HEK293 (cell line): Measurements from ENCODE around the gene MUC15.

Experiments used
- CTCF ChIA-PET: fragments of 350-600 bp; formaldehyde crosslinking; extraction: SDS; loops from one replicate; lab custom pipeline; 2021; ENCODE audit warnings: antibody characterized with exemption; lab: Yijun Ruan, JAX
- POLR2A ChIA-PET: fragments of 300-600 bp; formaldehyde crosslinking; extraction: SDS; loops from one replicate; lab custom pipeline; 2020; ENCODE audit warnings: antibody characterized with exemption, inconsistent platforms; lab: Yijun Ruan, JAX
- H3K27ac ChIP-seq: fragments of 200-500 bp; sonication (Bioruptor generic); 2 replicates; pipeline ENCODE4 v1.5.1; 2014; ENCODE audit warnings: low read depth, low read length, control low read depth, inconsistent platforms; ENCODE audit errors: extremely low read depth
- H3K36me3 ChIP-seq, 2 experiments: fragments of 200-500 bp in 1 of 2; sonication (Bioruptor generic) in 1 of 2; 1 replicate in 1 of 2; 2 replicates in 1 of 2; pipeline ENCODE4 v1.5.1; 2014 to 2017; ENCODE audit warnings: inconsistent platforms in 2 of 2, low read length in 2 of 2; ENCODE audit not compliant: control insufficient read depth in 2 of 2, insufficient read depth in 1 of 2
- H3K4me1 ChIP-seq: fragments of 200-500 bp; sonication (Bioruptor generic); 2 replicates; pipeline ENCODE4 v1.5.1; 2014; ENCODE audit warnings: mild to moderate bottlenecking, low read length, inconsistent platforms; ENCODE audit not compliant: control insufficient read depth, insufficient read depth
- H3K4me3 ChIP-seq: 2 replicates; pipeline ENCODE4 v1.5.1; 2011; ENCODE audit warnings: low read depth, mild to moderate bottlenecking, control low read depth, low read length, moderate library complexity
- H3K9me3 ChIP-seq: fragments of 200-500 bp; sonication (Bioruptor generic); 2 replicates; pipeline ENCODE4 v1.5.1; 2014; ENCODE audit warnings: low read depth, low read length, inconsistent platforms; ENCODE audit not compliant: control insufficient read depth, insufficient read depth
- GLI4 ChIP-seq: fragments of 450-650 bp; formaldehyde crosslinking; IDR thresholded peaks from 2 replicates; pipeline ENCODE4 v1.5.1; 2016; ENCODE audit warnings: missing biosample characterization, missing genetic modification characterization
- GLIS1 ChIP-seq: fragments of 450-650 bp; formaldehyde crosslinking; IDR thresholded peaks from 2 replicates; pipeline ENCODE4 v1.5.1; 2016; ENCODE audit warnings: missing biosample characterization, missing genetic modification characterization
- HOXA7 ChIP-seq: sonication (generic); formaldehyde crosslinking; IDR thresholded peaks from 2 replicates; pipeline ENCODE4 v1.8.1; 2022; ENCODE audit warnings: missing genetic modification reagents, borderline replicate concordance
- KLF8 ChIP-seq: fragments of 450-650 bp; formaldehyde crosslinking; IDR thresholded peaks from 2 replicates; pipeline ENCODE4 v1.5.1; 2016; ENCODE audit warnings: missing biosample characterization, missing genetic modification characterization
- SETDB1 ChIP-seq: IDR thresholded peaks from one replicate; pipeline ENCODE4 v1.6.1; 2017; ENCODE audit warnings: mild to moderate bottlenecking, low read length, moderate library complexity, mixed read lengths; ENCODE audit not compliant: insufficient read length
- ZBTB7A ChIP-seq: fragments of 450-650 bp; formaldehyde crosslinking; IDR thresholded peaks from 2 replicates; pipeline ENCODE4 v1.5.1; 2016; ENCODE audit warnings: low read depth, missing biosample characterization, missing genetic modification characterization
- ZNF416 ChIP-seq: fragments of 450-650 bp; formaldehyde crosslinking; IDR thresholded peaks from 2 replicates; pipeline ENCODE4 v1.5.1; 2016; ENCODE audit warnings: missing biosample characterization, missing genetic modification characterization
- ZNF423 ChIP-seq: fragments of 450-650 bp; formaldehyde crosslinking; IDR thresholded peaks from 2 replicates; pipeline ENCODE4 v1.5.1; 2016; ENCODE audit warnings: missing biosample characterization, missing genetic modification characterization
- ZNF610 ChIP-seq: fragments of 450-650 bp; formaldehyde crosslinking; IDR thresholded peaks from 2 replicates; pipeline ENCODE4 v1.5.1; 2016; ENCODE audit warnings: missing biosample characterization, missing genetic modification characterization, borderline replicate concordance
- ZNF664 ChIP-seq: fragments of 450-650 bp; formaldehyde crosslinking; IDR thresholded peaks from 2 replicates; pipeline ENCODE4 v1.5.1; 2016; ENCODE audit warnings: missing biosample characterization, missing genetic modification characterization
- ZSCAN23 ChIP-seq: fragments of 450-650 bp; formaldehyde crosslinking; IDR thresholded peaks from 2 replicates; pipeline ENCODE4 v1.5.1; 2016; ENCODE audit warnings: missing biosample characterization, missing genetic modification characterization
- TF ChIP-seq, protein P1 (sequence below): sonication (generic); formaldehyde crosslinking; IDR thresholded peaks from 2 replicates; pipeline ENCODE4 v1.8.1; 2022; ENCODE audit warnings: mild to moderate bottlenecking, moderate library complexity, missing genetic modification reagents
- TF ChIP-seq, protein P2 (sequence below): fragments of 450-650 bp; formaldehyde crosslinking; IDR thresholded peaks from 2 replicates; pipeline ENCODE4 v1.5.1; 2016; ENCODE audit warnings: missing biosample characterization, missing genetic modification characterization, borderline replicate concordance
- TF ChIP-seq, protein P3 (sequence below): fragments of 450-650 bp; formaldehyde crosslinking; IDR thresholded peaks from 2 replicates; pipeline ENCODE4 v1.5.1; 2016; ENCODE audit warnings: missing biosample characterization, missing genetic modification characterization
- TF ChIP-seq, protein P4 (sequence below): fragments of 450-650 bp; formaldehyde crosslinking; IDR thresholded peaks from 2 replicates; pipeline ENCODE4 v1.5.1; 2017; ENCODE audit warnings: missing biosample characterization, missing genetic modification characterization

The MUC15 gene

DNA sequence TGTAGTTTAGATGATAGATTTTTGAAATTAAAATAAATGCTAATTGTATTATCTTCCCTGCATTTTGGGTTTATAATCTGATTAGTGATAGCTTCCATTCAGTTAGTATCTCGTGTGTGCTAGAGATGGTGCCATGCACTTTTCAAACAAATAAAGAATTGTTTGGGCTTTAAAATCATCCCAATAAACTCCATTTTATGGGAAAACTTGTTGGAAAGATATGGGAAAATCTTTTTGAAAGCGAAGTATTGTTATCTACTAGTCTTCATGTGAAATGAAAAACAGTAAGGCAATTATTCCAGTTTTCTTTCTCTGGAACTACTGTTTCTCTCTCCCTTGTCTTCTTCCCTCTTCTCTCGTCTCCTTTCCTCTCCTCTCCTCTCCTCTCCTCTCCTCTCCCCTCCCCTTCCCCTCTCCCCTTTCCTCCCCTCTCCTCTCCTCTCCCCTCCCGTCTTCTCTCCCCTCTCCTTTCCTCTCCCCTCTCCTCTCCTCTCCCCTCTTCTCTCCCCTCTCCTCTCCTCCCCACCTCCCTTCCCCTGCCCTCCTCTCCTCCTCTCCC is 27.9 kb upstream of the MUC15 start:
- CTCF ChIA-PET: no interaction called here
- Histone ChIP-seq H3K9me3 (no peaks in the 10 kb centered on the region), H3K36me3 (no peaks in the 10 kb centered on the region)
- no peak for TF ChIP-seq ZBTB7A (tag by site-specific recombination)
- TF ChIP-seq ZNF423: no peak
- no peak for TF ChIP-seq KLF8
- no peak for TF ChIP-seq SETDB1
- TF ChIP-seq, protein P1, sequence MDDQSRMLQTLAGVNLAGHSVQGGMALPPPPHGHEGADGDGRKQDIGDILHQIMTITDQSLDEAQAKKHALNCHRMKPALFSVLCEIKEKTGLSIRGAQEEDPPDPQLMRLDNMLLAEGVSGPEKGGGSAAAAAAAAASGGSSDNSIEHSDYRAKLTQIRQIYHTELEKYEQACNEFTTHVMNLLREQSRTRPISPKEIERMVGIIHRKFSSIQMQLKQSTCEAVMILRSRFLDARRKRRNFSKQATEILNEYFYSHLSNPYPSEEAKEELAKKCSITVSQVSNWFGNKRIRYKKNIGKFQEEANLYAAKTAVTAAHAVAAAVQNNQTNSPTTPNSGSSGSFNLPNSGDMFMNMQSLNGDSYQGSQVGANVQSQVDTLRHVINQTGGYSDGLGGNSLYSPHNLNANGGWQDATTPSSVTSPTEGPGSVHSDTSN (CRISPR knock-in tag): no peak
- TF ChIP-seq, all 188 proteins: peak for 0
- Histone ChIP-seq H3K4me3 (no peak overlapping the region), H3K4me1 (no peaks in the 10 kb centered on the region), H3K27ac (no peak overlapping the region)
- POLR2A ChIA-PET: no interaction called here

DNA sequence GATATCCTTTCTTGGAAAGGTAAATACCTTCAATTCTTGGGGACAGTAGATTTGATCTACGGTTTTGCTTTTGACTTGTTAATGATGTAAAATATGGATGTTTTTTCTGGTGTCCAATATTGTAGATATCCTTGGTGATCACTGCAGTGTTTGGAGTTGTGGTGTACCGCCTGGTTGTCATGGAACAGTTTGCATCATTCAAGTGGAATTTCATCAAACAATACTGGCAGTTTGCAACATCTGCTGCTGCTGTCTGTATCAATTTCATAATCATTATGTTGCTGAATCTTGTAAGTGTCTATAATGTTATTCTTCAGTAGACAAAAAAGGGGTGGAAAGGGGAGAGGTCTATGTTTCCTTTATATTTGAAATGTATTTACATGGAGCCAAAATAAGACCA is 27.4 kb upstream of the MUC15 start:
- no peaks in the 10 kb centered on the region for H3K36me3 ChIP-seq
- H3K9me3 ChIP-seq: no peaks in the 10 kb centered on the region
- no peak overlapping the region for H3K27ac ChIP-seq
- ChIA-PET POLR2A (no interaction called here), CTCF (no interaction called here)
- TF ChIP-seq GLI4 (tag by site-specific recombination) (no peak), GLIS1 (tag by site-specific recombination) (no peak), ZNF610 (tag by site-specific recombination) (no peak), ZNF416 (tag by site-specific recombination) (no peak), ZSCAN23 (tag by site-specific recombination) (no peak), HOXA7 (CRISPR knock-in tag) (no peak), ZNF664 (tag by site-specific recombination) (no peak)
- TF ChIP-seq, protein P2, sequence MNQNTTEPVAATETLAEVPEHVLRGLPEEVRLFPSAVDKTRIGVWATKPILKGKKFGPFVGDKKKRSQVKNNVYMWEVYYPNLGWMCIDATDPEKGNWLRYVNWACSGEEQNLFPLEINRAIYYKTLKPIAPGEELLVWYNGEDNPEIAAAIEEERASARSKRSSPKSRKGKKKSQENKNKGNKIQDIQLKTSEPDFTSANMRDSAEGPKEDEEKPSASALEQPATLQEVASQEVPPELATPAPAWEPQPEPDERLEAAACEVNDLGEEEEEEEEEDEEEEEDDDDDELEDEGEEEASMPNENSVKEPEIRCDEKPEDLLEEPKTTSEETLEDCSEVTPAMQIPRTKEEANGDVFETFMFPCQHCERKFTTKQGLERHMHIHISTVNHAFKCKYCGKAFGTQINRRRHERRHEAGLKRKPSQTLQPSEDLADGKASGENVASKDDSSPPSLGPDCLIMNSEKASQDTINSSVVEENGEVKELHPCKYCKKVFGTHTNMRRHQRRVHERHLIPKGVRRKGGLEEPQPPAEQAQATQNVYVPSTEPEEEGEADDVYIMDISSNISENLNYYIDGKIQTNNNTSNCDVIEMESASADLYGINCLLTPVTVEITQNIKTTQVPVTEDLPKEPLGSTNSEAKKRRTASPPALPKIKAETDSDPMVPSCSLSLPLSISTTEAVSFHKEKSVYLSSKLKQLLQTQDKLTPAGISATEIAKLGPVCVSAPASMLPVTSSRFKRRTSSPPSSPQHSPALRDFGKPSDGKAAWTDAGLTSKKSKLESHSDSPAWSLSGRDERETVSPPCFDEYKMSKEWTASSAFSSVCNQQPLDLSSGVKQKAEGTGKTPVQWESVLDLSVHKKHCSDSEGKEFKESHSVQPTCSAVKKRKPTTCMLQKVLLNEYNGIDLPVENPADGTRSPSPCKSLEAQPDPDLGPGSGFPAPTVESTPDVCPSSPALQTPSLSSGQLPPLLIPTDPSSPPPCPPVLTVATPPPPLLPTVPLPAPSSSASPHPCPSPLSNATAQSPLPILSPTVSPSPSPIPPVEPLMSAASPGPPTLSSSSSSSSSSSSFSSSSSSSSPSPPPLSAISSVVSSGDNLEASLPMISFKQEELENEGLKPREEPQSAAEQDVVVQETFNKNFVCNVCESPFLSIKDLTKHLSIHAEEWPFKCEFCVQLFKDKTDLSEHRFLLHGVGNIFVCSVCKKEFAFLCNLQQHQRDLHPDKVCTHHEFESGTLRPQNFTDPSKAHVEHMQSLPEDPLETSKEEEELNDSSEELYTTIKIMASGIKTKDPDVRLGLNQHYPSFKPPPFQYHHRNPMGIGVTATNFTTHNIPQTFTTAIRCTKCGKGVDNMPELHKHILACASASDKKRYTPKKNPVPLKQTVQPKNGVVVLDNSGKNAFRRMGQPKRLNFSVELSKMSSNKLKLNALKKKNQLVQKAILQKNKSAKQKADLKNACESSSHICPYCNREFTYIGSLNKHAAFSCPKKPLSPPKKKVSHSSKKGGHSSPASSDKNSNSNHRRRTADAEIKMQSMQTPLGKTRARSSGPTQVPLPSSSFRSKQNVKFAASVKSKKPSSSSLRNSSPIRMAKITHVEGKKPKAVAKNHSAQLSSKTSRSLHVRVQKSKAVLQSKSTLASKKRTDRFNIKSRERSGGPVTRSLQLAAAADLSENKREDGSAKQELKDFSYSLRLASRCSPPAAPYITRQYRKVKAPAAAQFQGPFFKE (tag by site-specific recombination): no peak
- TF ChIP-seq, protein P3, sequence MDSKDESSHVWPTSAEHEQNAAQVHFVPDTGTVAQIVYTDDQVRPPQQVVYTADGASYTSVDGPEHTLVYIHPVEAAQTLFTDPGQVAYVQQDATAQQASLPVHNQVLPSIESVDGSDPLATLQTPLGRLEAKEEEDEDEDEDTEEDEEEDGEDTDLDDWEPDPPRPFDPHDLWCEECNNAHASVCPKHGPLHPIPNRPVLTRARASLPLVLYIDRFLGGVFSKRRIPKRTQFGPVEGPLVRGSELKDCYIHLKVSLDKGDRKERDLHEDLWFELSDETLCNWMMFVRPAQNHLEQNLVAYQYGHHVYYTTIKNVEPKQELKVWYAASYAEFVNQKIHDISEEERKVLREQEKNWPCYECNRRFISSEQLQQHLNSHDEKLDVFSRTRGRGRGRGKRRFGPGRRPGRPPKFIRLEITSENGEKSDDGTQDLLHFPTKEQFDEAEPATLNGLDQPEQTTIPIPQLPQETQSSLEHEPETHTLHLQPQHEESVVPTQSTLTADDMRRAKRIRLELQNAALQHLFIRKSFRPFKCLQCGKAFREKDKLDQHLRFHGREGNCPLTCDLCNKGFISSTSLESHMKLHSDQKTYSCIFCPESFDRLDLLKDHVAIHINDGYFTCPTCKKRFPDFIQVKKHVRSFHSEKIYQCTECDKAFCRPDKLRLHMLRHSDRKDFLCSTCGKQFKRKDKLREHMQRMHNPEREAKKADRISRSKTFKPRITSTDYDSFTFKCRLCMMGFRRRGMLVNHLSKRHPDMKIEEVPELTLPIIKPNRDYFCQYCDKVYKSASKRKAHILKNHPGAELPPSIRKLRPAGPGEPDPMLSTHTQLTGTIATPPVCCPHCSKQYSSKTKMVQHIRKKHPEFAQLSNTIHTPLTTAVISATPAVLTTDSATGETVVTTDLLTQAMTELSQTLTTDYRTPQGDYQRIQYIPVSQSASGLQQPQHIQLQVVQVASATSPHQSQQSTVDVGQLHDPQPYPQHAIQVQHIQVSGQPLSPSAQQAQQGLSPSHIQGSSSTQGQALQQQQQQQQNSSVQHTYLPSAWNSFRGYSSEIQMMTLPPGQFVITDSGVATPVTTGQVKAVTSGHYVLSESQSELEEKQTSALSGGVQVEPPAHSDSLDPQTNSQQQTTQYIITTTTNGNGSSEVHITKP: no peak
- TF ChIP-seq, protein P4, sequence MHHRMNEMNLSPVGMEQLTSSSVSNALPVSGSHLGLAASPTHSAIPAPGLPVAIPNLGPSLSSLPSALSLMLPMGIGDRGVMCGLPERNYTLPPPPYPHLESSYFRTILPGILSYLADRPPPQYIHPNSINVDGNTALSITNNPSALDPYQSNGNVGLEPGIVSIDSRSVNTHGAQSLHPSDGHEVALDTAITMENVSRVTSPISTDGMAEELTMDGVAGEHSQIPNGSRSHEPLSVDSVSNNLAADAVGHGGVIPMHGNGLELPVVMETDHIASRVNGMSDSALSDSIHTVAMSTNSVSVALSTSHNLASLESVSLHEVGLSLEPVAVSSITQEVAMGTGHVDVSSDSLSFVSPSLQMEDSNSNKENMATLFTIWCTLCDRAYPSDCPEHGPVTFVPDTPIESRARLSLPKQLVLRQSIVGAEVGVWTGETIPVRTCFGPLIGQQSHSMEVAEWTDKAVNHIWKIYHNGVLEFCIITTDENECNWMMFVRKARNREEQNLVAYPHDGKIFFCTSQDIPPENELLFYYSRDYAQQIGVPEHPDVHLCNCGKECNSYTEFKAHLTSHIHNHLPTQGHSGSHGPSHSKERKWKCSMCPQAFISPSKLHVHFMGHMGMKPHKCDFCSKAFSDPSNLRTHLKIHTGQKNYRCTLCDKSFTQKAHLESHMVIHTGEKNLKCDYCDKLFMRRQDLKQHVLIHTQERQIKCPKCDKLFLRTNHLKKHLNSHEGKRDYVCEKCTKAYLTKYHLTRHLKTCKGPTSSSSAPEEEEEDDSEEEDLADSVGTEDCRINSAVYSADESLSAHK (tag by site-specific recombination): no peak
- H3K4me1 ChIP-seq: no peaks in the 10 kb centered on the region
- H3K4me3 ChIP-seq: no peak overlapping the region
